A673 (cell line): Measurements from ENCODE around the gene IL21R.

ENCODE experiments used
- CTCF ChIP-seq: fragments of 300-800, 200-600 bp; sonication (generic); conservative IDR thresholded peaks from 2 replicates; pipeline ENCODE4 v1.5.1; 2017; ENCODE audit warnings: low read depth, mild to moderate bottlenecking, antibody characterized with exemption, low read length, moderate library complexity, mixed read lengths
- EZH2 ChIP-seq: fragments of 200-600 bp; sonication (generic); IDR thresholded peaks from 2 replicates; pipeline ENCODE4 v1.6.1; 2017; ENCODE audit warnings: borderline replicate concordance, low read depth, mild to moderate bottlenecking, mixed read lengths, antibody characterized with exemption, low read length; ENCODE audit not compliant: poor library complexity, severe bottlenecking

GRCh38 chr16:27439271-27440018 is 37.5 kb downstream of the IL21R start:
- TF ChIP-seq CTCF (no peak), EZH2 (no peak)
